GM10248 (cell line): ENCODE results near the gene OTP.
"Not testable (repeated sequence)": the region's sequence is repeated elsewhere in the genome, so short reads cannot be mapped to it uniquely, and the experiment has no call there.

Source experiments
- CTCF ChIA-PET: fragments of 300-600 bp; sonication (Branson Sonifier 250); formaldehyde crosslinking; extraction: SDS; loops from one replicate; lab custom pipeline; 2021; ENCODE audit warnings: antibody characterized with exemption; lab: Yijun Ruan, JAX
- POLR2A ChIA-PET: fragments of 350-650 bp; sonication (Branson Sonifier 250); formaldehyde crosslinking; extraction: SDS; loops from one replicate; lab custom pipeline; 2020; ENCODE audit warnings: antibody characterized with exemption; lab: Yijun Ruan, JAX
- DNase-seq: peaks from one replicate; pipeline ENCODE4 v3.0.0; 2012; ENCODE audit errors: extremely low spot score
- CTCF ChIP-seq: IDR thresholded peaks from 2 replicates; pipeline ENCODE4 v1.5.1; 2012; ENCODE audit warnings: mild to moderate bottlenecking, low read depth; ENCODE audit errors: extremely low read depth, missing control alignments, control extremely low read depth

OTP gene

GRCh38 chr5:77628840-77629508 lies 9.5 kb downstream of the OTP start:
- ChIA-PET CTCF (no interaction called here), POLR2A (no interaction called here)
- no peak for DNase-seq
- no peak for TF ChIP-seq CTCF

GRCh38 chr5:77627869-77628674 lies 10.4 kb downstream of the OTP start:
- POLR2A ChIA-PET, result no interaction called here
- no peak for DNase-seq

GRCh38 chr5:77623203-77623740 lies 15.2 kb downstream of the OTP start:
- ChIA-PET CTCF (interaction anchor here (2.6 kb wide), 1 partner anchor 8 kb away, joined by 7 read pairs; no protein-coding TSS in a partner anchor), POLR2A (no interaction called here)
- TF ChIP-seq CTCF, result no peak
- DNase-seq, result no peak

More at GRCh38 chr5:77627869-77628674, 10.4 kb downstream of the OTP start:
- CTCF ChIA-PET, result no interaction called here
- no peak for TF ChIP-seq CTCF

GRCh38 chr5:77621440-77621839 lies 17.1 kb downstream of the OTP start:
- CTCF ChIA-PET, result interaction anchor here (2.6 kb wide), 1 partner anchor 9 kb away, joined by 7 read pairs; no protein-coding TSS in a partner anchor
- DNase-seq, result no peak
- TF ChIP-seq CTCF, result no peak
- POLR2A ChIA-PET, result no interaction called here

- no peak for DNase-seq
- TF ChIP-seq CTCF, result no peak
- ChIA-PET POLR2A (no interaction called here), CTCF (interaction anchor here (3.6 kb wide), 1 partner anchor 10 kb away, joined by 14 read pairs; no protein-coding TSS in a partner anchor)
These were observed 18.1 kb downstream of the OTP start for GRCh38 chr5:77620405-77620804.

GRCh38 chr5:77616920-77617319 lies 21.6 kb downstream of the OTP start:
- no peak for DNase-seq
- no peak for TF ChIP-seq CTCF
- POLR2A ChIA-PET, result no interaction called here
- CTCF ChIA-PET, result interaction anchor here (3.6 kb wide), 1 partner anchor 14 kb away, joined by 14 read pairs; no protein-coding TSS in a partner anchor

GRCh38 chr5:77608927-77609326 lies 29.6 kb downstream of the OTP start:
- DNase-seq, POLR2A ChIA-PET, CTCF ChIA-PET: not testable (repeated sequence)
